GM12872 (cell line): ENCODE data around the gene SLC35B3.

Experiments used
- CTCF ChIP-seq: IDR thresholded peaks from 3 replicates; pipeline ENCODE4 v1.5.1; 2011; ENCODE audit warnings: low read depth, mild to moderate bottlenecking, low read length, moderate library complexity; ENCODE audit not compliant: insufficient read depth

Gene SLC35B3

GRCh38 chr6:8462169-8462568 lies 26.8 kb upstream of the SLC35B3 start:
- peak; percentile 29; the same call in 2 of the 3 replicates for TF ChIP-seq CTCF

- TF ChIP-seq CTCF, result no peak
Measured at GRCh38 chr6:8446391-8446790, 11.0 kb upstream of the SLC35B3 start.

- no peak for TF ChIP-seq CTCF
Measured at GRCh38 chr6:8442150-8442549, 6.8 kb upstream of the SLC35B3 start.

- no peak for TF ChIP-seq CTCF
Measured at GRCh38 chr6:8441452-8441851, 6.1 kb upstream of the SLC35B3 start.

- TF ChIP-seq CTCF, result no peak
Measured at GRCh38 chr6:8439601-8440268, 4.4 kb upstream of the SLC35B3 start.

- TF ChIP-seq CTCF, result no peak
Measured at GRCh38 chr6:8437813-8438212, 2.5 kb upstream of the SLC35B3 start.

GRCh38 chr6:8436966-8437365 lies 1.6 kb upstream of the SLC35B3 start:
- no peak for TF ChIP-seq CTCF
